Measurements from ENCODE around the gene PLAAT3.

GRCh38 chr11:63619967-63620366 lies 5.7 kb upstream of the PLAAT3 start:
- TF ChIP-seq CTCF (conservative IDR thresholded peaks at IDR 0.05) (no peak), ZFX (IDR thresholded peaks at IDR 0.05) (no peak)
